ENCODE results near the gene FTO.

Gene FTO

GRCh38 chr16:54199487-54200160 is 495.7 kb downstream of the FTO start:
- DNase-seq: no peak

GRCh38 chr16:54200161-54200534 is 496.2 kb downstream of the FTO start:
- DNase-seq: no peak

DNA sequence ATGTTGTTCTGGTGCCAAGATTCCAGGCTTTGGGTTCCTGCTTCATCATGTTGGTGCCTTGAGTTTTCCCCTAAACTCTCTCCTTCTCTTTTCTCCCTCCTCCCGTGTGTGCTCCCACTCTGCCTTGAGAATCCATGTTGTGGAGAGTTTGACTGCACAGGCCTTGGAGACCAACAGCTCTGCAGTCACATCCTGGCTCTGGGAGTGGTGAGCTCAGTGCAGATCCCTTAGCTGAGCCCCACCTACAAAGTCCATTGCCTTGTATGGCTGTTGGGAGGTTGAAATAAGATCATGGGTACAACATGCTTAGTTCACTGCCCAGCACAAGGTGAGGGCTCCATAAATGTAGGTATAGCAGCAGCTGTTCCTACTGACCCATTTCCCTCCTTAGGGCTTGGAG is 496.8 kb downstream of the FTO start:
- no peak for DNase-seq

DNA sequence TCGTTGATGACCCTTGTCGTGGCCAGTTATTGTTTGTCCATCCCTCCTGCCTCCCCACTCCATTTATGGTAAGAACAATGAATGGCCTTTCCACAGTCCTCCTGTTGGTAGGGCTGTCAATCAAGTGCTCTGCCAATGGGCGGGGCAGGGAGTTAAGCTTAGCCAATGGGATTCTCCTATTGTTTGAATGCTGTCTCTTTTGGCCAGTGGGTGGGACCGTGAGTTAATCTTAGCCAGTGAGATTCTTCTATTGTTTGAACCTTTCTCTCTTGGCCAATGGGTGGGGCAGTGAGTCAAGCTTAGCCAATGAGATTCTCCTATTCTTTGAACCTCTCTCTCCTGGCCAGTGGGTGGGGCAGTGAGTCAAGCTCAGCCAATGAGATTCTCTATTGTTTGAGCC is 497.2 kb downstream of the FTO start:
- no peak for DNase-seq

Data from NCI-H510A (cell line).